HepG2 (cell line): ENCODE results near the gene KLF11. TPM values are rescaled to one million over a fixed set of nuclear protein-coding genes. Genes with fewer than 3 reads are reported as not detected.

Source experiments
- BCL6 ChIP-seq: IDR thresholded peaks from 2 replicates; pipeline ENCODE4 v1.6.1; 2016; ENCODE audit warnings: missing genetic modification reagents, missing compliant biosample characterization
- NONO ChIP-seq, 2 experiments: fragments of 450-650 bp in 1 of 2; sonication (generic) in 1 of 2; formaldehyde crosslinking in 1 of 2; IDR thresholded peaks in 1 of 2; conservative IDR thresholded peaks in 1 of 2; 2 replicates each; pipeline versions ENCODE4 v1.6.1 to v1.8.0; 2017 to 2022; ENCODE audit warnings: mild to moderate bottlenecking in 1 of 2, missing genetic modification reagents in 1 of 2, moderate library complexity in 1 of 2
- POLR2G ChIP-seq: fragments of 200-400 bp; formaldehyde crosslinking; IDR thresholded peaks from 2 replicates; pipeline ENCODE4 v1.6.1; 2018; ENCODE audit warnings: mild to moderate bottlenecking, low read depth, low read length, moderate library complexity
- REXO4 ChIP-seq: sonication (generic); formaldehyde crosslinking; IDR thresholded peaks from 2 replicates; pipeline ENCODE4 v1.8.0; 2022; ENCODE audit warnings: missing genetic modification reagents, mild to moderate bottlenecking, borderline replicate concordance
- SALL1 ChIP-seq: sonication (generic); formaldehyde crosslinking; IDR thresholded peaks from 2 replicates; pipeline ENCODE4 v1.8.0; 2022; ENCODE audit warnings: mild to moderate bottlenecking, missing genetic modification reagents
- TBX2 ChIP-seq: sonication (generic); formaldehyde crosslinking; IDR thresholded peaks from 2 replicates; pipeline ENCODE4 v1.5.0; 2020; ENCODE audit warnings: missing genetic modification reagents, mild to moderate bottlenecking, borderline replicate concordance
- ZNF431 ChIP-seq: sonication (generic); formaldehyde crosslinking; IDR thresholded peaks from 2 replicates; pipeline ENCODE4 v1.9.0; 2022; ENCODE audit warnings: missing genetic modification reagents, low read depth, mild to moderate bottlenecking, borderline replicate concordance
- ZNF451 ChIP-seq: sonication (generic); formaldehyde crosslinking; IDR thresholded peaks from 2 replicates; pipeline ENCODE4 v1.5.0; 2020; ENCODE audit warnings: mild to moderate bottlenecking, missing genetic modification reagents
- ZNF501 ChIP-seq: sonication (generic); formaldehyde crosslinking; IDR thresholded peaks from 2 replicates; pipeline ENCODE4 v1.5.1; 2020; ENCODE audit warnings: mild to moderate bottlenecking, moderate library complexity, missing genetic modification reagents
- ZNF510 ChIP-seq: sonication (generic); formaldehyde crosslinking; IDR thresholded peaks from 2 replicates; pipeline ENCODE4 v1.4.0; 2020; ENCODE audit warnings: low read depth, mild to moderate bottlenecking, missing genetic modification reagents
- ZNF75D ChIP-seq: sonication (generic); formaldehyde crosslinking; IDR thresholded peaks from 2 replicates; pipeline ENCODE4 v1.8.1; 2023; ENCODE audit warnings: missing genetic modification reagents, mild to moderate bottlenecking, borderline replicate concordance
- ZNF781 ChIP-seq: sonication (generic); formaldehyde crosslinking; IDR thresholded peaks from 2 replicates; pipeline ENCODE4 v1.5.1; 2020; ENCODE audit warnings: borderline replicate concordance, mild to moderate bottlenecking, missing genetic modification reagents; ENCODE audit errors: not compliant biosample characterization
- ZNF788 ChIP-seq: sonication (generic); formaldehyde crosslinking; IDR thresholded peaks from 2 replicates; pipeline ENCODE4 v1.5.0; 2020; ENCODE audit warnings: mild to moderate bottlenecking, missing genetic modification reagents, borderline replicate concordance
- polyA plus RNA-seq, 8 experiments: library from polyadenylated mRNA; depleted of rRNA in 3 of 8; stranded (reverse) in 7 of 8; unstranded in 1 of 8; fragments of >200 nt; fragmentation: Illumina TruSeq in 4 of 8; extraction: Trizol in 4 of 8; gene quantifications; 2 replicates each; pipeline versions ENCODE4 v1.2.1 to v1.2.3, GENCODE V29; 2011 to 2016; ENCODE audit warnings: low read depth in 4 of 8, missing spikeins in 1 of 8, mixed read lengths in 1 of 8; ENCODE audit not compliant: insufficient read depth in 1 of 8
- total RNA-seq, 5 experiments: library from RNA; depleted of rRNA; stranded (reverse); fragments of >200 nt; fragmentation: Illumina TruSeq; extraction: Trizol; gene quantifications; 2 replicates each; pipeline ENCODE4 v1.2.3, GENCODE V29; 2016; ENCODE audit warnings: low read depth in 1 of 5
- TF ChIP-seq, protein P1 (sequence below): sonication (generic); formaldehyde crosslinking; IDR thresholded peaks from 2 replicates; pipeline ENCODE4 v1.8.0; 2022; ENCODE audit warnings: missing genetic modification reagents, mild to moderate bottlenecking, borderline replicate concordance
- TF ChIP-seq, protein P2 (sequence below): sonication (generic); formaldehyde crosslinking; IDR thresholded peaks from 2 replicates; pipeline ENCODE4 v1.8.1; 2023; ENCODE audit warnings: mild to moderate bottlenecking, missing genetic modification reagents
- TF ChIP-seq, protein P3 (sequence below): sonication (generic); formaldehyde crosslinking; IDR thresholded peaks from 2 replicates; pipeline ENCODE4 v1.5.0; 2020; ENCODE audit warnings: mild to moderate bottlenecking, missing genetic modification reagents, borderline replicate concordance
- TF ChIP-seq, protein P4 (sequence below): sonication (generic); formaldehyde crosslinking; IDR thresholded peaks from 2 replicates; pipeline ENCODE4 v1.4.0; 2020; ENCODE audit warnings: missing genetic modification reagents
- TF ChIP-seq, protein P5 (sequence below): sonication (generic); formaldehyde crosslinking; IDR thresholded peaks from 2 replicates; pipeline ENCODE4 v1.4.0; 2020; ENCODE audit warnings: missing genetic modification reagents

The KLF11 gene
- total and polyA plus RNA-seq, 2 of the 13 experiments (the other 11 are each of a cell fraction or from before 2014, with no cell fraction given), result 2.5 to 11.8 TPM

DNA sequence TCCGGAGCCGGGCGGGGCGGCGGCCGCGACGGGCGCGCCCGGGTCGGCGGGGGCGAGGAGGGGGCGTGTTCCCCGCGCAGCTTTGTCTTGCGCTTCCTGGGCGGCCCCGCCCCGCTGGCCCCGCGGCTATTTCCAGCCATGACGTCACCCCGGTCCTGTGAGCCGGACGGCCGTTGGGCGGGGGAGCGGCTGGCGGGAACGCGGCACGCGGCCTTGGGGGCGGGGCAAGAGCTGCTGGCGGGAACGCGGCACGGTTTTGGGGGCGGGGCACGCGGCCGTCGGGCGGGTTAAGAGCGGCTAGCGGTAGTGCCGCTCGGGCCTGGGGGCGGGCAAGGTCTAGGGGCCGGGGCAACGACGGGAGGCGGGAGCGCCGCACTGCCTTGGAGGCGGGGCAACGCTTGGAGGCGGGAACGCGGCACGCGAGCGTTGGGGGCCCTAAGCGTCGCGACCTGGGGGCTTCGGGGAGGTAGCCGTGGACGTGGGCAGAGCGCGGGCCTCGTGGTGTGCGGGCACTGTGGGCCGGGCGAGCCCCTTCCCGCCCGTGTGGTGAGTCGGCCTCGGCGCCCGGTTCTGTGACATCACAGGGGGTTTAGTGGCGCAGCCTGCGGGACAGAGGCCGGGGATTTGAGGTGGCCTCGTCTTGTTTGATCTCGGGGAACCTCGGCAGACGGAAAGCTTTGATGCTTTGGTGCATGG lies 704 bp downstream of the KLF11 start (continued):
- no peak for TF ChIP-seq ZNF781 (CRISPR knock-in tag)
- TF ChIP-seq POLR2G, result no peak
- TF ChIP-seq ZNF510 (CRISPR knock-in tag), result peak; percentile 6; the same call in 1 of the 2 replicates
- peak; percentile 54; the same call in 1 of the 2 replicates for TF ChIP-seq ZNF501
- TF ChIP-seq, protein P1, sequence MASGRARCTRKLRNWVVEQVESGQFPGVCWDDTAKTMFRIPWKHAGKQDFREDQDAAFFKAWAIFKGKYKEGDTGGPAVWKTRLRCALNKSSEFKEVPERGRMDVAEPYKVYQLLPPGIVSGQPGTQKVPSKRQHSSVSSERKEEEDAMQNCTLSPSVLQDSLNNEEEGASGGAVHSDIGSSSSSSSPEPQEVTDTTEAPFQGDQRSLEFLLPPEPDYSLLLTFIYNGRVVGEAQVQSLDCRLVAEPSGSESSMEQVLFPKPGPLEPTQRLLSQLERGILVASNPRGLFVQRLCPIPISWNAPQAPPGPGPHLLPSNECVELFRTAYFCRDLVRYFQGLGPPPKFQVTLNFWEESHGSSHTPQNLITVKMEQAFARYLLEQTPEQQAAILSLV (CRISPR knock-in tag), result peak; percentile 78; the same call in 1 of the 2 replicates
- no peak for TF ChIP-seq ZNF431
- TF ChIP-seq REXO4 (CRISPR knock-in tag), result peak; percentile 61; the same call in 1 of the 2 replicates
- peak; percentile 85 for TF ChIP-seq SALL1 (CRISPR knock-in tag)
- TF ChIP-seq, protein P2, sequence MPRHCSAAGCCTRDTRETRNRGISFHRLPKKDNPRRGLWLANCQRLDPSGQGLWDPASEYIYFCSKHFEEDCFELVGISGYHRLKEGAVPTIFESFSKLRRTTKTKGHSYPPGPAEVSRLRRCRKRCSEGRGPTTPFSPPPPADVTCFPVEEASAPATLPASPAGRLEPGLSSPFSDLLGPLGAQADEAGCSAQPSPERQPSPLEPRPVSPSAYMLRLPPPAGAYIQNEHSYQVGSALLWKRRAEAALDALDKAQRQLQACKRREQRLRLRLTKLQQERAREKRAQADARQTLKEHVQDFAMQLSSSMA (CRISPR knock-in tag), result 0 out of 2 replicates have a peak, but pooled peaks have one; percentile 75
- TF ChIP-seq NONO (IDR thresholded peaks at IDR 0.05), result no peak
- TF ChIP-seq NONO (CRISPR knock-in tag; conservative IDR thresholded peaks at IDR 0.05), result peak; percentile 51; the same call in 1 of the 2 replicates
- TF ChIP-seq TBX2, result peak; percentile 51; the same call in 1 of the 2 replicates
- TF ChIP-seq BCL6 (CRISPR knock-in tag), result peak; percentile 46
- TF ChIP-seq, protein P3, sequence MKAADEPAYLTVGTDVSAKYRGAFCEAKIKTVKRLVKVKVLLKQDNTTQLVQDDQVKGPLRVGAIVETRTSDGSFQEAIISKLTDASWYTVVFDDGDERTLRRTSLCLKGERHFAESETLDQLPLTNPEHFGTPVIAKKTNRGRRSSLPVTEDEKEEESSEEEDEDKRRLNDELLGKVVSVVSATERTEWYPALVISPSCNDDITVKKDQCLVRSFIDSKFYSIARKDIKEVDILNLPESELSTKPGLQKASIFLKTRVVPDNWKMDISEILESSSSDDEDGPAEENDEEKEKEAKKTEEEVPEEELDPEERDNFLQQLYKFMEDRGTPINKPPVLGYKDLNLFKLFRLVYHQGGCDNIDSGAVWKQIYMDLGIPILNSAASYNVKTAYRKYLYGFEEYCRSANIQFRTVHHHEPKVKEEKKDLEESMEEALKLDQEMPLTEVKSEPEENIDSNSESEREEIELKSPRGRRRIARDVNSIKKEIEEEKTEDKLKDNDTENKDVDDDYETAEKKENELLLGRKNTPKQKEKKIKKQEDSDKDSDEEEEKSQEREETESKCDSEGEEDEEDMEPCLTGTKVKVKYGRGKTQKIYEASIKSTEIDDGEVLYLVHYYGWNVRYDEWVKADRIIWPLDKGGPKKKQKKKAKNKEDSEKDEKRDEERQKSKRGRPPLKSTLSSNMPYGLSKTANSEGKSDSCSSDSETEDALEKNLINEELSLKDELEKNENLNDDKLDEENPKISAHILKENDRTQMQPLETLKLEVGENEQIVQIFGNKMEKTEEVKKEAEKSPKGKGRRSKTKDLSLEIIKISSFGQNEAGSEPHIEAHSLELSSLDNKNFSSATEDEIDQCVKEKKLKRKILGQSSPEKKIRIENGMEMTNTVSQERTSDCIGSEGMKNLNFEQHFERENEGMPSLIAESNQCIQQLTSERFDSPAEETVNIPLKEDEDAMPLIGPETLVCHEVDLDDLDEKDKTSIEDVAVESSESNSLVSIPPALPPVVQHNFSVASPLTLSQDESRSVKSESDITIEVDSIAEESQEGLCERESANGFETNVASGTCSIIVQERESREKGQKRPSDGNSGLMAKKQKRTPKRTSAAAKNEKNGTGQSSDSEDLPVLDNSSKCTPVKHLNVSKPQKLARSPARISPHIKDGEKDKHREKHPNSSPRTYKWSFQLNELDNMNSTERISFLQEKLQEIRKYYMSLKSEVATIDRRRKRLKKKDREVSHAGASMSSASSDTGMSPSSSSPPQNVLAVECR, result peak; percentile 59; the same call in 1 of the 2 replicates
- 0 out of 2 replicates have a peak, but pooled peaks have one; percentile 68 for TF ChIP-seq ZNF451
- TF ChIP-seq, protein P4, sequence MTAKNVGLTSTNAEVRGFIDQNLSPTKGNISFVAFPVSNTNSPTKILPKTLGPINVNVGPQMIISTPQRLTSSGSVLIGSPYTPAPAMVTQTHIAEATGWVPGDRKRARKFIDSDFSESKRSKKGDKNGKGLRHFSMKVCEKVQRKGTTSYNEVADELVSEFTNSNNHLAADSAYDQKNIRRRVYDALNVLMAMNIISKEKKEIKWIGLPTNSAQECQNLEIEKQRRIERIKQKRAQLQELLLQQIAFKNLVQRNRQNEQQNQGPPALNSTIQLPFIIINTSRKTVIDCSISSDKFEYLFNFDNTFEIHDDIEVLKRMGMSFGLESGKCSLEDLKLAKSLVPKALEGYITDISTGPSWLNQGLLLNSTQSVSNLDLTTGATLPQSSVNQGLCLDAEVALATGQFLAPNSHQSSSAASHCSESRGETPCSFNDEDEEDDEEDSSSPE (CRISPR knock-in tag), result peak; percentile 94
- TF ChIP-seq, protein P5, sequence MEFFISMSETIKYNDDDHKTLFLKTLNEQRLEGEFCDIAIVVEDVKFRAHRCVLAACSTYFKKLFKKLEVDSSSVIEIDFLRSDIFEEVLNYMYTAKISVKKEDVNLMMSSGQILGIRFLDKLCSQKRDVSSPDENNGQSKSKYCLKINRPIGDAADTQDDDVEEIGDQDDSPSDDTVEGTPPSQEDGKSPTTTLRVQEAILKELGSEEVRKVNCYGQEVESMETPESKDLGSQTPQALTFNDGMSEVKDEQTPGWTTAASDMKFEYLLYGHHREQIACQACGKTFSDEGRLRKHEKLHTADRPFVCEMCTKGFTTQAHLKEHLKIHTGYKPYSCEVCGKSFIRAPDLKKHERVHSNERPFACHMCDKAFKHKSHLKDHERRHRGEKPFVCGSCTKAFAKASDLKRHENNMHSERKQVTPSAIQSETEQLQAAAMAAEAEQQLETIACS (CRISPR knock-in tag), result peak; percentile 64
- TF ChIP-seq ZNF788 (CRISPR knock-in tag), result 0 out of 2 replicates have a peak, but pooled peaks have one; percentile 45
- TF ChIP-seq ZNF75D (CRISPR knock-in tag), result 0 out of 2 replicates have a peak, but pooled peaks have one; percentile 6
